Bronchial epithelial cell (primary cell): Measurements from ENCODE around the gene VAV2. TPM values are rescaled to one million over a fixed set of nuclear protein-coding genes. Genes with fewer than 3 reads are reported as not detected.
"Not testable (repeated sequence)": the region's sequence is repeated elsewhere in the genome, so short reads cannot be mapped to it uniquely, and the experiment has no call there.

Source experiments
- DNase-seq: peaks from one replicate; pipeline ENCODE4 v3.0.0-alpha.2; 2010; ENCODE audit warnings: low read depth
- FAIRE-seq: peaks from 2 replicates; lab custom pipeline; 2011; peaks lifted over from hg19 to GRCh38; lab: Jason Lieb, UNC
- H3K27me3 ChIP-seq: 2 replicates; pipeline ENCODE4 v1.5.1; 2011; ENCODE audit warnings: low read length; ENCODE audit not compliant: control insufficient read depth, insufficient read depth
- H3K36me3 ChIP-seq: 2 replicates; pipeline ENCODE4 v1.5.1; 2011; ENCODE audit warnings: low read length; ENCODE audit not compliant: control insufficient read depth, insufficient read depth
- H3K4me3 ChIP-seq: 2 replicates; pipeline ENCODE4 v1.5.1; 2011; ENCODE audit warnings: mild to moderate bottlenecking, low read depth, low read length, control low read depth
- total RNA-seq: library from RNA; depleted of rRNA; stranded (reverse); fragments of >200 nt; gene quantifications from 2 replicates; pipeline ENCODE4 v1.2.1, GENCODE V29; 2014
- TF ChIP-seq, protein P1 (sequence below): IDR thresholded peaks from 2 replicates; pipeline ENCODE4 v1.5.1; 2011; ENCODE audit warnings: mild to moderate bottlenecking, moderate library complexity, low read length, control low read depth, inconsistent platforms; ENCODE audit not compliant: insufficient read depth, severe bottlenecking

Gene VAV2
- total RNA-seq, 1 donor from 2014 or later = 46.6 TPM

DNA sequence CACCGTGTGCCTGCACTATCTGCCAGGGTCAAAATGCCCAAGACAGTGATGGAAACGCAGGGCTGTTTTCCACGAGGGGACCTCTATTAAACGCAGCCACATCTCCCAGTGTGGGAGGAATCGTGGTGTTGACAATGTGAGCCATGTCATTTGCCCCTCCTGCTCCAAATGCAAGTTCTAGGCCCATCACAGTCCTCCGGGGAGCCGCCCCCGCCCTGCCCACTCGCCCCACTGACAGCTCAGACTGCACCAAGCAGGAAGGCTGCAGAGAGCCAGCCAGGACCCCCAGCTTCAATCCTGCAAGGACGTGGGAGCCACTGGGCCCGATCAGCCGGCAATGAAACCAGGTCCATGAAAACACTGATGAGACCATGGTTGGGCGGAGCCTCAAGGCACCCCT, 85.9 kb downstream of the VAV2 start:
- Histone ChIP-seq H3K4me3 (no peak overlapping the region), H3K36me3 (peaks cover 4% of the 10 kb centered on the region), H3K27me3 (no peaks in the 10 kb centered on the region)
- TF ChIP-seq, protein P1, sequence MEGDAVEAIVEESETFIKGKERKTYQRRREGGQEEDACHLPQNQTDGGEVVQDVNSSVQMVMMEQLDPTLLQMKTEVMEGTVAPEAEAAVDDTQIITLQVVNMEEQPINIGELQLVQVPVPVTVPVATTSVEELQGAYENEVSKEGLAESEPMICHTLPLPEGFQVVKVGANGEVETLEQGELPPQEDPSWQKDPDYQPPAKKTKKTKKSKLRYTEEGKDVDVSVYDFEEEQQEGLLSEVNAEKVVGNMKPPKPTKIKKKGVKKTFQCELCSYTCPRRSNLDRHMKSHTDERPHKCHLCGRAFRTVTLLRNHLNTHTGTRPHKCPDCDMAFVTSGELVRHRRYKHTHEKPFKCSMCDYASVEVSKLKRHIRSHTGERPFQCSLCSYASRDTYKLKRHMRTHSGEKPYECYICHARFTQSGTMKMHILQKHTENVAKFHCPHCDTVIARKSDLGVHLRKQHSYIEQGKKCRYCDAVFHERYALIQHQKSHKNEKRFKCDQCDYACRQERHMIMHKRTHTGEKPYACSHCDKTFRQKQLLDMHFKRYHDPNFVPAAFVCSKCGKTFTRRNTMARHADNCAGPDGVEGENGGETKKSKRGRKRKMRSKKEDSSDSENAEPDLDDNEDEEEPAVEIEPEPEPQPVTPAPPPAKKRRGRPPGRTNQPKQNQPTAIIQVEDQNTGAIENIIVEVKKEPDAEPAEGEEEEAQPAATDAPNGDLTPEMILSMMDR = no peak
- no peak for FAIRE-seq
- no peak for DNase-seq

DNA sequence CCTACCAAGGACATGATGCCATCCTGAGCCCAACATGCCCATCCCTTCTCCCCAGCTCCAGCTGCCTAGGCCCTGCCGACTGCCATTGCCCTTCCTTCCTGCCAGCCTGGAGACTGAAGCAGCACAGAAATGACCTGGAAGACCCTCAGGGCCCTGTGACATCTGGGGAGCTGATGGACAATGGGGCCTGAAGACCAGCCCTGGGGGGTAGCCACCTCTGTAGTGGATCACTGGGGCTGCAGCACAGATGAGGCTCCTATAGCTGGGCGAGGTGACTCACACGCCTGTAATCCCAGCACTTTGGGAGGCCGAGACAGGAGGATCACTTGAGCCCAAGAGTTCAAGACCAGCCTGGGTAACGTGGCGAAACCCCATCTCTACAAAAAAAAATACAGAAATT, 86.6 kb downstream of the VAV2 start:
- H3K36me3 ChIP-seq = peaks cover 4% of the 10 kb centered on the region
- H3K4me3 ChIP-seq = no peak overlapping the region
- H3K27me3 ChIP-seq = no peaks in the 10 kb centered on the region
- no peak for DNase-seq
- no peak for FAIRE-seq
- TF ChIP-seq, protein P1 = no peak

DNA sequence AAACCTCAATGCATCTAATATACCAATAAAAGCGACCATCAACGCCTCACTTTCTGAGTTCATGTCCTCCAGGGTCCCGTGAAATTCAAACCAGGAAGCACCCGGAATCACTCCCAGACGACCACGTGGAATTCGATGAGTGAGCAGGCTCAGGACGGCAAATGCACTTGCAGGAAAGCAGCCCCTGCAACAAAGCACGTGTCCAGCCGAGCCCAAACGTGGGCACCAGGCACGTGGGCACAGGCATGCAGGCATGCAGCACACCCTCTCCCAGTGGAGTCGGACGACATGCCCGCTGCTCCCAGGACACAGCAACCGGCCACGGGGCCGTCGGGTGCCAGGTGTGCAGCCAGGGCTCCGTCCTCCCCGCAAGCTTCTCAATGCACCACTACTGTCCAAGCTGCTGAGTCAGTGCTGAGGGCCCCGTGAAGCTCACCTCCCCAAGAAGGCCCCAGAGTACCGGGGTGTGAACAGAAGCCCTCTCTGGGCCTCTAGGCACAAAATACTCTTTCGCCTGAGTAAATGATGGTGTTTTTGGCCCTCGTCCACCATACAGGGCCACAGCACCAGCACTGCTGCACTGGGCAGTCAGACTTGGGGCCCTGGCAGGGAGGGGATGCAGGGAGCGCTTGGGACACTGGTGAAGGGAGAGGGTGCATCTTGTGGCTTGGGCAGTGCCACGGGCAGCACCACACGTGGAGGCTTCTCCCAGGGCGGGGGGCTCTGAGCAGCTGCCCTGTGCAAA, 87.6 kb downstream of the VAV2 start:
- H3K4me3 ChIP-seq = no peak overlapping the region
- TF ChIP-seq, protein P1 = no peak
- peaks cover 4% of the 10 kb centered on the region for H3K36me3 ChIP-seq
- FAIRE-seq (no peak), DNase-seq (no peak)
- no peaks in the 10 kb centered on the region for H3K27me3 ChIP-seq

DNA sequence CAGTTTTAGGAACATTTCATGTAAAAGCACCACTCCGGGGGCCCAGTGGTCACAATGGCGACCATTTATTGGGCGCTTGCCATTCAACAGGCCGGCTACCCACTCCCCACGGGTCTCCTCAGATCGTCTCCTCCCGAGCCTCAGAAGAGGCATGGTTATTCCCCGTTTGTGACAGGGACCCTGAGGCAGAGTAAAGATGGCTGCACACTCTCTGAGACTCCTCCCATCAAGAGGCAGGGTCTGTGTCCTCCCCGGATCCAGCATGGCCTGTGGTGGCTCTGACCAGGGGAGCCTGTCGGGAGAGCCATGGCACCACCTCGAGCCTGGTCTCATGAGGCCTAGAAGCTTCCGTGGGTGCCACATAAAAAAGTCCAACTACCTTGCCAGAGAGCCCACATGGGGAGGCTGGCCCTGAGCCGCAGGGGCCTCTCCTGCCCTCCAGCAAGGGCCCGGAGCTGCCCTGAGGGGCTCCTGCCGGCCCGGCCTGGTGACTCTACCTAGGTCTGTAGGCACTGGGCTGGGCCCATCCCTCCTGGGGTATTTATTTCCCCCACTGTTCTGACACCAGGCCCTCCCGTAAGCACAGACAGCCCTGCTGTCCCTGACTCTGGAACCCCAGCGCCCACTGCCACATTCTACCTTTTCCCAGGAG, 90.8 kb downstream of the VAV2 start:
- TF ChIP-seq, protein P1 = no peak
- Histone ChIP-seq H3K36me3 (peaks cover 1% of the 10 kb centered on the region), H3K27me3 (no peaks in the 10 kb centered on the region), H3K4me3 (no peak overlapping the region)
- DNase-seq (no peak), FAIRE-seq (no peak)

DNA sequence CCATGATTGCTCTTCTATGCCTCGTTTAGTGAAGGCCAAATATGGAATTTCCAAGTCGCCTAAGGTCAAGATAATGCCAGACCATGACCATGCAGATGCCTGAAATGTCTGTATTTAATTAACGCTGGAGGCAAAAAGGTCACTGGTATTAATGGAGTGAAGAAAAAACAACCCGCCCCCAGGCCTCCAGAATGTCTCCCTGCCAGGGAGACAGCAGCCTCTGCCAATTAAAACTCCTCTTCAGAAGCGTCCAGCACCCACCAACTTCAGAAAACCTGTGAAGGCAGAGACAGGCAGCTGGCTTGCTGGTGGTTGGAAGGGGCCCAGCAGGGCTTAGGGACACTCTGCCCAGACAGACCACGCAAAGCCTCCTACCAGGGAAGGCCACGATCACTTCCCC, 94.4 kb downstream of the VAV2 start:
- FAIRE-seq (no peak), DNase-seq (no peak)
- Histone ChIP-seq H3K27me3 (no peaks in the 10 kb centered on the region), H3K4me3 (no peak overlapping the region), H3K36me3 (peaks cover 5% of the 10 kb centered on the region)
- TF ChIP-seq, protein P1 = no peak

DNA sequence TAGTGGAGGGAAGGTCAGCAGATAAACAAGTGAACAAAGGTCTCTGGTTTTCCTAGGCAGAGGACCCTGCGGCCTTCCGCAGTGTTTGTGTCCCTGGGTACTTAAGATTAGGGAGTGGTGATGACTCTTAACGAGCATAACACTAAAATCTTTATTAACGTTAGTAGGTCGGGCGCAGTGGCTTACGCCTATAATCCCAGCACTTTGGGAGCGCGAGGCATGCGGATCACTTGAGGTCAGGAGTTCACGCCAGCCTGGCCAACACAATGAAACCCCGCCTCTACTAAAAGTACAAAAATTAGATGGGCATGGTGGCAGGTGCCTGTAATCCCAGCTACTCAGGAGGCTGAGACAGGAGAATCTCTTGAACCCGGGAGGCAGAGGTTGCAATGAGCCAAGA, 96.1 kb downstream of the VAV2 start:
- H3K27me3 ChIP-seq, H3K36me3 ChIP-seq, DNase-seq, H3K4me3 ChIP-seq, FAIRE-seq: not testable (repeated sequence)
